Measurements from ENCODE around the gene HORMAD2. TPM values are rescaled to one million over a fixed set of nuclear protein-coding genes. Genes with fewer than 3 reads are reported as not detected.
A peak's percentile ranks its signal among the peaks of the same experiment; 100 is the strongest.

HORMAD2 gene
- total RNA-seq, 1 donor from 2014 or later, result not detected

- peaks cover 51% of the 10 kb centered on the region for H3K4me1 Mint-ChIP-seq
These were observed 112.2 kb downstream of the HORMAD2 start for GRCh38 chr22:30192427-30192826.

GRCh38 chr22:30193031-30193775 is 112.9 kb downstream of the HORMAD2 start:
- no peaks in the 10 kb centered on the region for H3K27me3 Mint-ChIP-seq (ENCODE audit: low read depth)
- no peak for DNase-seq (ENCODE audit: low spot score in 2 of 2, unreplicated experiment in 2 of 2)
- TF ChIP-seq, protein P1, sequence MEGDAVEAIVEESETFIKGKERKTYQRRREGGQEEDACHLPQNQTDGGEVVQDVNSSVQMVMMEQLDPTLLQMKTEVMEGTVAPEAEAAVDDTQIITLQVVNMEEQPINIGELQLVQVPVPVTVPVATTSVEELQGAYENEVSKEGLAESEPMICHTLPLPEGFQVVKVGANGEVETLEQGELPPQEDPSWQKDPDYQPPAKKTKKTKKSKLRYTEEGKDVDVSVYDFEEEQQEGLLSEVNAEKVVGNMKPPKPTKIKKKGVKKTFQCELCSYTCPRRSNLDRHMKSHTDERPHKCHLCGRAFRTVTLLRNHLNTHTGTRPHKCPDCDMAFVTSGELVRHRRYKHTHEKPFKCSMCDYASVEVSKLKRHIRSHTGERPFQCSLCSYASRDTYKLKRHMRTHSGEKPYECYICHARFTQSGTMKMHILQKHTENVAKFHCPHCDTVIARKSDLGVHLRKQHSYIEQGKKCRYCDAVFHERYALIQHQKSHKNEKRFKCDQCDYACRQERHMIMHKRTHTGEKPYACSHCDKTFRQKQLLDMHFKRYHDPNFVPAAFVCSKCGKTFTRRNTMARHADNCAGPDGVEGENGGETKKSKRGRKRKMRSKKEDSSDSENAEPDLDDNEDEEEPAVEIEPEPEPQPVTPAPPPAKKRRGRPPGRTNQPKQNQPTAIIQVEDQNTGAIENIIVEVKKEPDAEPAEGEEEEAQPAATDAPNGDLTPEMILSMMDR (IDR thresholded peaks at IDR 0.05; ENCODE audit: unreplicated experiment), result no peak
- peaks cover 47% of the 10 kb centered on the region for H3K4me1 Mint-ChIP-seq
- H3K27ac Mint-ChIP-seq, result no peak overlapping the region
- H3K9me3 Mint-ChIP-seq, result no peaks in the 10 kb centered on the region
- no peaks in the 10 kb centered on the region for H3K36me3 Mint-ChIP-seq
- H3K4me3 Mint-ChIP-seq, result no peak overlapping the region

More at GRCh38 chr22:30192427-30192826, 112.2 kb downstream of the HORMAD2 start:
- TF ChIP-seq, protein P1 (IDR thresholded peaks at IDR 0.05; ENCODE audit: unreplicated experiment), result no peak
- no peaks in the 10 kb centered on the region for H3K27me3 Mint-ChIP-seq (ENCODE audit: low read depth)
- H3K36me3 Mint-ChIP-seq, result no peaks in the 10 kb centered on the region
- DNase-seq (ENCODE audit: low spot score in 2 of 2, unreplicated experiment in 2 of 2), result no peak
- H3K4me3 Mint-ChIP-seq, result no peak overlapping the region
- H3K9me3 Mint-ChIP-seq, result no peaks in the 10 kb centered on the region
- H3K27ac Mint-ChIP-seq, result no peak overlapping the region

DNA sequence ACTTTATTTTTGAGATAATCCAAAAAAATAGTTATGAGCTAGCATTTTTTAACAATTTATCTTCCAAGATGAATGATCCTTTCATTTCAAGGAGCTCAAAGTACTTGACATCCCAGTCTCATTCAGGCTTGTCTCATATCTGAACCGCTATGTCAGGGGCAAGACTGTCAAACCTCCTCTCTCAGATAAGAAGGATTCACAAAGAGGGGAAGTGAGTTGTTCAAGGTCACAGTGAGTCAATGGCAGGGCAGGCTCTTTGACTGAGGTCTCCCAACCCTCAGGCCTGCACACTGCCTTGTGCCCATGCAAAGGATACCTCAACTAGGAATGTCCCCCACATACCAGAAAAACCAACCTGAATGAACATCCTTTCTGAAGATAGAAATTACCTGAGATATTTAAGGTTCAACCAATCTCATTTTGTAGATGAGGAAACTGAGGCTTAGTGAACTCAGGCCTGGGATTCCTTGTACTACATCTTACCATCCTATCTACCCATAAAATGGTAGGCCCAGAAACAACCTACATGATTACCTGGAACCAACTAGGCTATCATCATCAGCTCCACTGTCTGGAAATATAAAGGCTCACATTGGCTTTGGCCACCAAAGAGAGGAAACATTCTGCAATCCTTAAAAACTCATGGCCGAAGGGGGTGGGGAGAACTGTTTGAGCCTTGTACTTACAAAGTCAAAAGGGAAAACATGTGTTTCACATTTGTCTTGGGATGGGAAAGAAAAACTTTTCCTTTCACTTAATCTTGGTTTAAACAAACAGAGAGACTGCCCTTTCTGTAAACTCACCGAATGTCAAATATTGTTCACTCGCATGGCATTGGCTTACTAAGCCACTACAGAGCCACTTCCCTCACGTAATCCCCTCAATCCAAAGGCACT is 115.2 kb downstream of the HORMAD2 start:
- TF ChIP-seq, protein P1 (IDR thresholded peaks at IDR 0.05; ENCODE audit: unreplicated experiment), result no peak
- Mint-ChIP-seq H3K27ac (peak overlapping the region; percentile 99), H3K9me3 (no peaks in the 10 kb centered on the region), H3K27me3 (ENCODE audit: low read depth) (no peaks in the 10 kb centered on the region), H3K36me3 (no peaks in the 10 kb centered on the region), H3K4me1 (peaks cover 57% of the 10 kb centered on the region), H3K4me3 (peak overlapping the region; percentile 49)
- no peak for DNase-seq (ENCODE audit: low spot score in 2 of 2, unreplicated experiment in 2 of 2)

GRCh38 chr22:30196141-30196879 is 116.0 kb downstream of the HORMAD2 start:
- TF ChIP-seq, protein P1 (IDR thresholded peaks at IDR 0.05; ENCODE audit: unreplicated experiment), result no peak
- H3K4me1 Mint-ChIP-seq, result peaks cover 49% of the 10 kb centered on the region
- H3K4me3 Mint-ChIP-seq, result peak overlapping the region; percentile 49
- DNase-seq (ENCODE audit: low spot score in 2 of 2, unreplicated experiment in 2 of 2), result peak; percentile 54 to 73
- peak overlapping the region; percentile 99 for H3K27ac Mint-ChIP-seq
- no peaks in the 10 kb centered on the region for H3K9me3 Mint-ChIP-seq
- H3K36me3 Mint-ChIP-seq, result peaks cover 1% of the 10 kb centered on the region
- no peaks in the 10 kb centered on the region for H3K27me3 Mint-ChIP-seq (ENCODE audit: low read depth)

- TF ChIP-seq, protein P1 (IDR thresholded peaks at IDR 0.05; ENCODE audit: unreplicated experiment), result no peak
- Mint-ChIP-seq H3K9me3 (peaks cover 3% of the 10 kb centered on the region), H3K27ac (peak overlapping the region; percentile 99), H3K4me3 (peak overlapping the region; percentile 49), H3K27me3 (ENCODE audit: low read depth) (no peaks in the 10 kb centered on the region), H3K36me3 (peaks cover 1% of the 10 kb centered on the region), H3K4me1 (peaks cover 49% of the 10 kb centered on the region)
- DNase-seq (ENCODE audit: low spot score in 2 of 2, unreplicated experiment in 2 of 2), result no peak
These were observed 116.6 kb downstream of the HORMAD2 start for GRCh38 chr22:30196880-30197336.
